Suppressor macrophage treated with lipopolysaccharide for 1 hour (primary cell): Measurements from ENCODE around the gene CFAP57.

Experiments
- DNase-seq, 3 donors: peaks; one replicate each; pipeline ENCODE4 v3.0.0-alpha.2; 2020 to 2022

CFAP57 gene

DNA sequence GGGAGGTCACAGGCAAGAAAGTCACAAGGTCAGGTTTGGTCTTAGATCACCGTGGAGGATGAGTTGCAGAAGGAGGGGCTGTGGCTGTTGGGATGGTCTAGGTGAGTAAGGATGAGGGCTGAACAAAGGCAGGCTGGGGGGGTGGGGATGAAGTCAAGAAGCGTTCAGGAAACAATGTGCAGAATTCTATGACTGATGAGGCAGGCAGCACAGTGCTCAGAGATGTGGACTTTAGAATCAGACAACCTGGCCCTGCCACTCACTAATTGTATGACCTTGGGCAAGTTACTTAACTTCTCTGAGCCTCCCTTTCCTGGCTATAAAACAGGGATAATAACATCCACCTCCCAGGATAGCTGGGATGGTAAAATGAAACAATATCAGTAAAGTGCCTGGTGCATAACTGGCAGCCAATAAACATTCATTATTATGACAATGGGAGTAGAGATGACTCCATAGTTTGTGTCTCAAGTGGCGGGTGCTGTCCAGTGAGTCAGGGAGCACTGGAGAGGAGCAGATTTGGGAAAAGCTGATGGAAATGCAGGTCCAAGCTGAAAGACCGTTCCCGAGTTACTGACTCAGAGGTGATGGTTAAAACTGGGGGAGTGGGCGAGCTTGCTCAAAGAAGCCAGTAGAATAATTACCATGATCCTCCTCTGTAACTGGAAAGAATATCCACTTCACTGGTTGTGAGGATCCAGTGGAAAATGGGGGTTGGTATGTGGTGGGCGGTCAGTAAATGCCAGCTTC is 130.8 kb downstream of the CFAP57 start:
- peak in 2 of 3 donors; percentile 20 to 26 for DNase-seq

- no peak for DNase-seq
These were observed 131.6 kb downstream of the CFAP57 start for GRCh38 chr1:43303471-43304313.
